ENCODE measurements around the gene STYXL1.

GRCh38 chr7:76037310-76037709, 10.5 kb downstream of the STYXL1 start:
- TF ChIP-seq POLR2A (IDR thresholded peaks at IDR 0.05) (no peak), CTCF (IDR thresholded peaks at IDR 0.05) (no peak), POLR2AphosphoS5 (IDR thresholded peaks at IDR 0.05) (no peak), EP300 (IDR thresholded peaks at IDR 0.05) (no peak)
